Peyer's patch (tissue), 4 donors: ENCODE data around the gene EMC10. TPM values are rescaled to one million over a fixed set of nuclear protein-coding genes. Genes with fewer than 3 reads are reported as not detected.
"Not testable (repeated sequence)": the region's sequence is repeated elsewhere in the genome, so short reads cannot be mapped to it uniquely, and the experiment has no call there.

Experiments
- DNase-seq, 3 donors: peaks; one replicate each; pipeline ENCODE4 v3.0.0-alpha.2; 2017 to 2019
- H3K27ac ChIP-seq, 4 donors: fragments of 200-600 bp; sonication (generic); one replicate each; pipeline ENCODE4 v1.5.1; 2016 to 2019
- H3K27me3 ChIP-seq, 2 donors: fragments of 200-600 bp; sonication (generic); one replicate each; pipeline ENCODE4 v1.5.1; 2019
- H3K36me3 ChIP-seq, 3 donors: fragments of 200-600 bp; sonication (generic); one replicate each; pipeline ENCODE4 v1.5.1; 2016 to 2019
- H3K4me1 ChIP-seq, 4 donors: fragments of 200-600 bp; sonication (generic); one replicate each; pipeline ENCODE4 v1.5.1; 2016 to 2019
- H3K4me3 ChIP-seq, 4 donors: fragments of 200-600 bp; sonication (generic); 1 replicate in 3 of 4; 2 replicates in 1 of 4; pipeline ENCODE4 v1.5.1; 2016 to 2019; ENCODE audit warnings: mild to moderate bottlenecking in 1 of 4
- H3K9me3 ChIP-seq, 4 donors: fragments of 200-600 bp; sonication (generic); one replicate each; pipeline ENCODE4 v1.5.1; 2016 to 2019; ENCODE audit warnings: mild to moderate bottlenecking in 1 of 4
- CTCF ChIP-seq, 6 experiments: fragments of 450-650 bp in 4 of 6; fragments of 200-600 bp in 2 of 6; sonication (generic) in 1 of 6; IDR thresholded peaks; one replicate each; pipeline ENCODE4 v1.5.1; 2017 to 2019; ENCODE audit warnings: antibody characterized with exemption in 6 of 6, mild to moderate bottlenecking in 3 of 6, moderate library complexity in 1 of 6
- POLR2A ChIP-seq, 2 donors: fragments of 450-650 bp; IDR thresholded peaks; one replicate each; pipeline ENCODE4 v1.5.1; 2017; ENCODE audit warnings: antibody characterized with exemption in 2 of 2, mild to moderate bottlenecking in 2 of 2, moderate library complexity in 2 of 2
- total RNA-seq, 4 donors: library from RNA; depleted of rRNA; stranded (reverse); fragments of >200 nt; gene quantifications; one replicate each; pipeline ENCODE4 v1.1.0, GENCODE V29; 2016

The EMC10 gene
- total RNA-seq, 4 donors from 2014 or later = 63.5 to 134 (median 117) TPM

DNA sequence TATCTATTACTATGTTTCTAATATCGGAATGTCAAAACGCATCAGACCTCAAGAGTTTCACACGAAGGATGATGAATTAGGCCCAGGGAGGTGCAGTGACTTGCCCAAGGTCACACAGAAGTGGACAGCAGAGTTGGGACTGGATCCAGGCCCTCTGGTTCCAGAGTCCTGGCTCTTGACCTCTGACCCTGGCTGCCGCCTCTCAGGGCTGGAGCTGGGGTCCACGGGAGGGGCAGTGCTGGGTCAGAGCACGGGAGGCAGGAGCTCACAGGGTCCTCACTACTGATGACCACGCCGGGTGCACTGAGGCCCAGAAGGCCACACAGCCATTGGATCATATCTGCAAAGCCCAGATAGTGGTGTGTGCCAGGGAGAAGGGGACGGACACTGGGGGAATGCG, 46.6 kb downstream of the EMC10 start:
- H3K4me1 ChIP-seq = no peaks in the 10 kb centered on the region
- DNase-seq = no peak
- no peak overlapping the region for H3K4me3 ChIP-seq
- TF ChIP-seq POLR2A (IDR thresholded peaks at IDR 0.05) (no peak), CTCF (IDR thresholded peaks at IDR 0.05) (no peak)
- H3K27me3 ChIP-seq = no peaks in the 10 kb centered on the region
- H3K36me3 ChIP-seq = no peaks in the 10 kb centered on the region
- H3K9me3 ChIP-seq = no peaks in the 10 kb centered on the region
- H3K27ac ChIP-seq = no peak overlapping the region

DNA sequence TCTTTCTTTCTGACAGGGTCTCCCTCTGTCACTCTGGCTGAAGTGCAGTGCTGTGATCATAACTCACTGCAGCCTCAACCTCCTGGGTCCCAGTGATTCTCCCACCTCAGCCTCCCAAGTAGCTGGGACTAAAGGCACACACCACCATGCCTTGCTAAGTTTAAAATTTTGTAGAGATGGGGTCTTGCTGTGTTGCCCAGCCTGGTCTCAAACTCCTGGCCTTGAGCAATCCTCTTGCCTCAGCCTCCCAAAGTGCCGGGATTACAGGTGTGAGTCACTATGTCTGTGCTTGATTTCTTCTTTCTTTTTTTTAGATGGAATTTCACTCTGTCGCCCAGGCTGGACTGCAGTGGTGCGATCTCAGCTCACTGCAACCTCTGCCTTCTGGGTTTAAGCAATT, 51.7 kb downstream of the EMC10 start:
- H3K4me1 ChIP-seq, H3K9me3 ChIP-seq, H3K27ac ChIP-seq, DNase-seq, H3K27me3 ChIP-seq, H3K4me3 ChIP-seq, H3K36me3 ChIP-seq: not testable (repeated sequence)

- H3K36me3 ChIP-seq = no peaks in the 10 kb centered on the region
- H3K4me1 ChIP-seq = no peaks in the 10 kb centered on the region
- peaks cover 0 to 9% (median 2%) of the 10 kb centered on the region in 4 donors for H3K9me3 ChIP-seq
- no peak overlapping the region for H3K4me3 ChIP-seq
- no peak overlapping the region for H3K27ac ChIP-seq
- TF ChIP-seq CTCF (IDR thresholded peaks at IDR 0.05) (no peak), POLR2A (IDR thresholded peaks at IDR 0.05) (no peak)
- no peak for DNase-seq
- H3K27me3 ChIP-seq = no peaks in the 10 kb centered on the region
Observed at GRCh38 chr19:50531171-50531612, 54.9 kb downstream of the EMC10 start.

- peaks cover 0 to 9% (median 2%) of the 10 kb centered on the region in 4 donors for H3K9me3 ChIP-seq
- H3K27ac ChIP-seq = no peak overlapping the region
- H3K4me1 ChIP-seq = no peaks in the 10 kb centered on the region
- no peak overlapping the region for H3K4me3 ChIP-seq
- H3K27me3 ChIP-seq = no peaks in the 10 kb centered on the region
- H3K36me3 ChIP-seq = no peaks in the 10 kb centered on the region
- TF ChIP-seq CTCF (IDR thresholded peaks at IDR 0.05) (no peak), POLR2A (IDR thresholded peaks at IDR 0.05) (no peak)
- no peak for DNase-seq
Observed at GRCh38 chr19:50532952-50533351, 56.6 kb downstream of the EMC10 start.

DNA sequence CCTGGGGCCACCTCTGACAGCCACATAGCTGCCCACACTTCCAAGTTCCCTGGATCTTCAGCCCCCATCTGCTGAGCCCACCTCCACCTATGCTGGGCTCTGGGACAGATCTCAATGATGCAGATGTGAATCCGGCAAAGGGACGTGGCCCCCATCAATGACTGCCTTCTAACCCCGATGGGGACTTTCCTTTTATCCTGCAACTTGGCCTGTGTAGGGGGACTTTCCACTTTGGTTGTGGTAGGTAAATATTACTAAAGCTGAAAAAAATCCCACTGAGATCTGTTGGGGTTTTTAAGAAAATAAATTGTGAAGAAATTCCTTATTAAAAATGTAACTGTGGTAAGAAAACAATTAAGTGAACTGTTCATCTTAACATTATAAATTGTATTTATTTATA, 58.2 kb downstream of the EMC10 start:
- no peak overlapping the region for H3K4me3 ChIP-seq
- H3K9me3 ChIP-seq = peaks cover 0 to 9% (median 2%) of the 10 kb centered on the region in 4 donors
- H3K36me3 ChIP-seq = no peaks in the 10 kb centered on the region
- TF ChIP-seq POLR2A (IDR thresholded peaks at IDR 0.05) (no peak), CTCF (IDR thresholded peaks at IDR 0.05) (no peak)
- no peaks in the 10 kb centered on the region for H3K27me3 ChIP-seq
- H3K4me1 ChIP-seq = no peaks in the 10 kb centered on the region
- DNase-seq = no peak
- no peak overlapping the region for H3K27ac ChIP-seq

GRCh38 chr19:50535672-50536187, 59.4 kb downstream of the EMC10 start:
- TF ChIP-seq POLR2A (IDR thresholded peaks at IDR 0.05) (no peak), CTCF (IDR thresholded peaks at IDR 0.05) (no peak)
- no peaks in the 10 kb centered on the region for H3K36me3 ChIP-seq
- H3K27me3 ChIP-seq = no peaks in the 10 kb centered on the region
- peaks cover 0 to 9% (median 2%) of the 10 kb centered on the region in 4 donors for H3K9me3 ChIP-seq
- H3K4me3 ChIP-seq = no peak overlapping the region
- H3K27ac ChIP-seq = no peak overlapping the region
- no peaks in the 10 kb centered on the region for H3K4me1 ChIP-seq
- no peak for DNase-seq
